Measurements from ENCODE around the gene MUCL3.
A peak's percentile ranks its signal among the peaks of the same experiment; 100 is the strongest.
"Not testable (repeated sequence)": the region's sequence is repeated elsewhere in the genome, so short reads cannot be mapped to it uniquely, and the experiment has no call there.

MUCL3 gene

GRCh38 chr6:30939473-30939872 lies 1.3 kb upstream of the MUCL3 start:
- DNase-seq (ENCODE audit: low read depth): no peak

GRCh38 chr6:30942338-30943060 lies 1.7 kb downstream of the MUCL3 start:
- DNase-seq (ENCODE audit: low read depth): peak; percentile 60

GRCh38 chr6:30944051-30944450 lies 3.3 kb downstream of the MUCL3 start:
- no peak for DNase-seq (ENCODE audit: low read depth)

- DNase-seq (ENCODE audit: low read depth): no peak
Observed at GRCh38 chr6:30945281-30945680, 4.5 kb downstream of the MUCL3 start.

GRCh38 chr6:30947231-30947630 lies 6.5 kb downstream of the MUCL3 start:
- DNase-seq (ENCODE audit: low read depth): no peak

GRCh38 chr6:30948811-30949210 lies 8.0 kb downstream of the MUCL3 start:
- no peak for DNase-seq (ENCODE audit: low read depth)

- no peak for DNase-seq (ENCODE audit: low read depth)
Observed at GRCh38 chr6:30951907-30952469, 11.2 kb downstream of the MUCL3 start.

GRCh38 chr6:30954631-30955366 lies 14.0 kb downstream of the MUCL3 start:
- DNase-seq (ENCODE audit: low read depth): no peak

GRCh38 chr6:30955367-30956042 lies 14.7 kb downstream of the MUCL3 start:
- no peak for DNase-seq (ENCODE audit: low read depth)

GRCh38 chr6:30957716-30958115 lies 16.9 kb downstream of the MUCL3 start:
- DNase-seq (ENCODE audit: low read depth): no peak

- DNase-seq (ENCODE audit: low read depth): no peak
Observed at GRCh38 chr6:30960907-30961673, 20.3 kb downstream of the MUCL3 start.

GRCh38 chr6:30962716-30963115 lies 21.9 kb downstream of the MUCL3 start:
- DNase-seq (ENCODE audit: low read depth): no peak

GRCh38 chr6:30963641-30964040 lies 22.9 kb downstream of the MUCL3 start:
- DNase-seq (ENCODE audit: low read depth): no peak

GRCh38 chr6:30964075-30964474 lies 23.3 kb downstream of the MUCL3 start:
- DNase-seq (ENCODE audit: low read depth): no peak

- no peak for DNase-seq (ENCODE audit: low read depth)
Observed at GRCh38 chr6:30965140-30965601, 24.4 kb downstream of the MUCL3 start.

- no peak for DNase-seq (ENCODE audit: low read depth)
Observed at GRCh38 chr6:30966154-30966553, 25.4 kb downstream of the MUCL3 start.

GRCh38 chr6:30969171-30969570 lies 28.4 kb downstream of the MUCL3 start:
- not testable (repeated sequence) for DNase-seq (ENCODE audit: low read depth)

GRCh38 chr6:30970946-30971345 lies 30.2 kb downstream of the MUCL3 start:
- no peak for DNase-seq (ENCODE audit: low read depth)

GRCh38 chr6:30972816-30973215 lies 32.0 kb downstream of the MUCL3 start:
- DNase-seq (ENCODE audit: low read depth): no peak

GRCh38 chr6:30974490-30975252 lies 33.9 kb downstream of the MUCL3 start:
- no peak for DNase-seq (ENCODE audit: low read depth)

GRCh38 chr6:30979141-30979540 lies 38.4 kb downstream of the MUCL3 start:
- no peak for DNase-seq (ENCODE audit: low read depth)

All from non-pigmented ciliary epithelial cell (primary cell).